H9 (cell line): ENCODE results near the gene ALKBH5. TPM values are rescaled to one million over a fixed set of nuclear protein-coding genes. Genes with fewer than 3 reads are reported as not detected.

Source experiments
- DNase-seq: peaks from one replicate; pipeline ENCODE4 v3.0.0-alpha.2; 2017
- H2AFZ ChIP-seq: one replicate; pipeline ENCODE4 v1.6.1; 2013; ENCODE audit warnings: mild to moderate bottlenecking, low read length, control low read depth, moderate library complexity
- H2AK5ac ChIP-seq: 2 replicates; pipeline ENCODE4 v1.6.1; 2013; ENCODE audit warnings: low read length, control low read depth, mixed read lengths; ENCODE audit not compliant: insufficient read length
- H2BK120ac ChIP-seq: one replicate; pipeline ENCODE4 v1.6.1; 2013; ENCODE audit warnings: low read depth, mild to moderate bottlenecking, low read length, control low read depth, inconsistent platforms; ENCODE audit not compliant: poor library complexity, severe bottlenecking
- H2BK12ac ChIP-seq: 2 replicates; pipeline ENCODE4 v1.6.1; 2013; ENCODE audit warnings: low read length, control low read depth, mixed read lengths, low read depth; ENCODE audit not compliant: insufficient read length
- H2BK15ac ChIP-seq: 2 replicates; pipeline ENCODE4 v1.6.1; 2013; ENCODE audit warnings: low read depth, low read length, control low read depth
- H2BK20ac ChIP-seq: one replicate; pipeline ENCODE4 v1.6.1; 2013; ENCODE audit warnings: low read depth, mild to moderate bottlenecking, low read length, control low read depth, inconsistent platforms; ENCODE audit not compliant: poor library complexity, severe bottlenecking
- H2BK5ac ChIP-seq: 2 replicates; pipeline ENCODE4 v1.6.1; 2013; ENCODE audit warnings: low read length, control low read depth, mixed read lengths; ENCODE audit not compliant: insufficient read length
- H3K14ac ChIP-seq: 2 replicates; pipeline ENCODE4 v1.6.1; 2013; ENCODE audit warnings: low read length, control low read depth; ENCODE audit not compliant: insufficient read depth
- H3K18ac ChIP-seq: 2 replicates; pipeline ENCODE4 v1.6.1; 2013; ENCODE audit warnings: low read depth, mild to moderate bottlenecking, mixed read lengths, low read length, control low read depth; ENCODE audit not compliant: insufficient read length
- H3K23ac ChIP-seq: 2 replicates; pipeline ENCODE4 v1.6.1; 2013; ENCODE audit warnings: low read length, control low read depth, mixed read lengths, low read depth; ENCODE audit not compliant: insufficient read length
- H3K23me2 ChIP-seq: 2 replicates; pipeline ENCODE4 v1.6.1; 2013; ENCODE audit warnings: low read depth, mild to moderate bottlenecking, mixed read lengths, low read length, control low read depth; ENCODE audit not compliant: insufficient read length, poor library complexity, severe bottlenecking
- H3K27ac ChIP-seq: 2 replicates; pipeline ENCODE4 v1.5.1; 2013; ENCODE audit warnings: low read length, control low read depth, mixed read lengths, low read depth; ENCODE audit not compliant: insufficient read length
- H3K27me3 ChIP-seq: 2 replicates; pipeline ENCODE4 v1.6.1; 2013; ENCODE audit warnings: low read length, control low read depth, inconsistent platforms; ENCODE audit not compliant: insufficient read depth
- H3K4ac ChIP-seq: 2 replicates; pipeline ENCODE4 v1.6.1; 2013; ENCODE audit warnings: low read depth, mild to moderate bottlenecking, control low read depth, inconsistent platforms, low read length, moderate library complexity
- H3K4me1 ChIP-seq: 2 replicates; pipeline ENCODE4 v1.6.1; 2013; ENCODE audit warnings: low read length, control low read depth, inconsistent platforms; ENCODE audit not compliant: insufficient read depth
- H3K4me2 ChIP-seq: 2 replicates; pipeline ENCODE4 v1.6.1; 2013; ENCODE audit warnings: low read length, control low read depth, mixed read lengths; ENCODE audit not compliant: insufficient read length, insufficient read depth
- H3K56ac ChIP-seq: 2 replicates; pipeline ENCODE4 v1.6.1; 2013; ENCODE audit warnings: low read depth, mild to moderate bottlenecking, mixed read lengths, low read length, control low read depth; ENCODE audit not compliant: insufficient read length
- H3K79me1 ChIP-seq: 2 replicates; pipeline ENCODE4 v1.6.1; 2013; ENCODE audit warnings: low read depth, mild to moderate bottlenecking, moderate library complexity, low read length, control low read depth, inconsistent platforms; ENCODE audit not compliant: insufficient read depth, poor library complexity, severe bottlenecking
- H3K79me2 ChIP-seq: 2 replicates; pipeline ENCODE4 v1.6.1; 2013; ENCODE audit warnings: low read length, control low read depth, inconsistent platforms; ENCODE audit not compliant: insufficient read depth
- H3K9ac ChIP-seq: 2 replicates; pipeline ENCODE4 v1.6.1; 2013; ENCODE audit warnings: low read length, control low read depth, mixed read lengths; ENCODE audit not compliant: insufficient read length; ENCODE audit errors: extremely low read depth
- H3K9me3 ChIP-seq: one replicate; pipeline ENCODE4 v1.6.1; 2013; ENCODE audit warnings: low read depth, low read length, inconsistent platforms; ENCODE audit not compliant: control insufficient read depth
- H3T11ph ChIP-seq: one replicate; pipeline ENCODE4 v1.6.1; 2013; ENCODE audit warnings: mild to moderate bottlenecking, low read length, control low read depth, inconsistent platforms
- H4K20me1 ChIP-seq: one replicate; pipeline ENCODE4 v1.6.1; 2013; ENCODE audit not compliant: control insufficient read depth, insufficient read length, insufficient read depth
- H4K5ac ChIP-seq: 2 replicates; pipeline ENCODE4 v1.6.1; 2013; ENCODE audit warnings: low read depth, mild to moderate bottlenecking, mixed read lengths, low read length, control low read depth; ENCODE audit not compliant: insufficient read length
- H4K8ac ChIP-seq: replicated peaks from 2 replicates; pipeline ENCODE4 v1.6.1; 2013; ENCODE audit warnings: low read length, control low read depth, mixed read lengths, low read depth; ENCODE audit not compliant: insufficient read length
- H4K91ac ChIP-seq: 2 replicates; pipeline ENCODE4 v1.6.1; 2013; ENCODE audit warnings: low read depth, mild to moderate bottlenecking, moderate library complexity, mixed read lengths, low read length, control low read depth; ENCODE audit not compliant: insufficient read length
- H3K27ac Mint-ChIP-seq, 3 experiments: 2 replicates in 2 of 3; 3 replicates in 1 of 3; pipeline ENCODE4 v1.8.0; 2020 to 2021; ENCODE audit warnings: mixed read lengths in 3 of 3, mild to moderate bottlenecking in 1 of 3, moderate library complexity in 1 of 3
- H3K27me3 Mint-ChIP-seq: 2 replicates; pipeline ENCODE4 v1.8.0; 2021; ENCODE audit warnings: low read depth, mild to moderate bottlenecking, moderate library complexity, mixed read lengths
- H3K36me3 Mint-ChIP-seq, 3 experiments: 2 replicates in 2 of 3; 3 replicates in 1 of 3; pipeline ENCODE4 v1.8.0; 2020 to 2021; ENCODE audit warnings: low read depth in 3 of 3, mixed read lengths in 3 of 3; ENCODE audit not compliant: insufficient read depth in 1 of 3
- H3K4me1 Mint-ChIP-seq, 2 experiments: 2 replicates each; pipeline ENCODE4 v1.8.0; 2020; ENCODE audit warnings: mixed read lengths in 2 of 2
- H3K4me3 Mint-ChIP-seq, 2 experiments: 2 replicates in 1 of 2; 3 replicates in 1 of 2; pipeline ENCODE4 v1.8.0; 2020 to 2021; ENCODE audit warnings: mild to moderate bottlenecking in 2 of 2, mixed read lengths in 2 of 2, moderate library complexity in 1 of 2
- H3K9me3 Mint-ChIP-seq, 2 experiments: 2 replicates in 1 of 2; 3 replicates in 1 of 2; pipeline ENCODE4 v1.8.0; 2020; ENCODE audit warnings: mild to moderate bottlenecking in 2 of 2, mixed read lengths in 2 of 2, moderate library complexity in 1 of 2
- CTCF ChIP-seq: fragments of 200-600 bp; sonication (generic); conservative IDR thresholded peaks from 3 replicates; pipeline ENCODE4 v1.8.0; 2021; ENCODE audit warnings: antibody characterized with exemption, mild to moderate bottlenecking
- WGBS: extraction: QIAGEN DNeasy Blood & Tissue Kit; methylation state at CpG from one replicate; pipeline ENCODE4 v1.1.7; 2013; ENCODE audit warnings: missing lambda C conversion rate, low lambda C conversion rate, mixed read lengths; ENCODE audit not compliant: insufficient read length; ENCODE audit errors: extremely low coverage; 5-methylcytosine and 5-hydroxymethylcytosine counted together
- total RNA-seq: library from RNA; stranded (reverse); gene quantifications from 2 replicates; pipeline ENCODE4 v1.2.1, GENCODE V29; 2021

Gene ALKBH5
- total RNA-seq, 1 experiment from 2014 or later: 89.8 TPM

- Histone ChIP-seq H2BK120ac (no peak overlapping the region), H3K18ac (no peak overlapping the region), H3K79me1 (no peaks in the 10 kb centered on the region), H2BK12ac (no peak overlapping the region), H4K5ac (no peak overlapping the region), H3K9me3 (no peaks in the 10 kb centered on the region), H3K4ac (no peak overlapping the region), H3K79me2 (peaks cover 3% of the 10 kb centered on the region; the same call in 1 of the 2 replicates), H2AFZ (no peak overlapping the region), H2BK5ac (no peak overlapping the region), H4K8ac (no peak overlapping the region), H2AK5ac (no peak overlapping the region), H3K23ac (no peak overlapping the region), H3K56ac (no peak overlapping the region), H2BK20ac (no peak overlapping the region), H3K14ac (no peak overlapping the region; the same call in 1 of the 2 replicates), H3K9ac (no peak overlapping the region), H2BK15ac (no peak overlapping the region), H3T11ph (no peak overlapping the region), H3K27ac (no peak overlapping the region), H3K27me3 (no peaks in the 10 kb centered on the region), H3K23me2 (no peaks in the 10 kb centered on the region), H3K4me1 (no peaks in the 10 kb centered on the region), H4K91ac (no peak overlapping the region), H3K4me2 (no peak overlapping the region), H4K20me1 (no peaks in the 10 kb centered on the region)
- no CpG with 5 or more reads among the region's 22 CpGs for WGBS
- no peaks in the 10 kb centered on the region for H3K9me3 Mint-ChIP-seq
- no peaks in the 10 kb centered on the region for H3K27me3 Mint-ChIP-seq
- TF ChIP-seq CTCF: no peak
- peaks cover 20 to 61% (median 61%) of the 10 kb centered on the region in 3 experiments for H3K36me3 Mint-ChIP-seq
- DNase-seq: no peak
- H3K4me1 Mint-ChIP-seq: peaks cover 3 to 8% of the 10 kb centered on the region in 2 experiments; a peak in 3 of 4 replicates
- peak overlapping the region in 2 of 3 experiments; percentile 39 to 85; a peak in 2 of 7 replicates for H3K27ac Mint-ChIP-seq
- H3K4me3 Mint-ChIP-seq: no peak overlapping the region
Measured at GRCh38 chr17:18234853-18235380, 51.3 kb downstream of the ALKBH5 start.
